HG03432 (cell line): ENCODE data around the gene JMJD6.
"Not testable (repeated sequence)": the region's sequence is repeated elsewhere in the genome, so short reads cannot be mapped to it uniquely, and the experiment has no call there.

ENCODE experiments used
- ATAC-seq: cut with Tn5 transposase; IDR thresholded peaks from one replicate; pipeline ENCODE4 v1.9.1; 2021; ENCODE audit warnings: mild to moderate bottlenecking, moderate library complexity; ENCODE audit not compliant: unreplicated experiment

JMJD6 gene

GRCh38 chr17:76718516-76718915 lies 7.9 kb downstream of the JMJD6 start:
- ATAC-seq = no peak

GRCh38 chr17:76716839-76717215 lies 9.6 kb downstream of the JMJD6 start:
- ATAC-seq = no peak

- ATAC-seq = no peak
These were observed 10.1 kb downstream of the JMJD6 start for GRCh38 chr17:76716146-76716838.

- no peak for ATAC-seq
These were observed 10.9 kb downstream of the JMJD6 start for GRCh38 chr17:76715496-76715830.

- no peak for ATAC-seq
These were observed 11.4 kb downstream of the JMJD6 start for GRCh38 chr17:76714822-76715495.

GRCh38 chr17:76714336-76714735 lies 12.1 kb downstream of the JMJD6 start:
- no peak for ATAC-seq

GRCh38 chr17:76713765-76714164 lies 12.6 kb downstream of the JMJD6 start:
- ATAC-seq = no peak

GRCh38 chr17:76712321-76712720 lies 14.1 kb downstream of the JMJD6 start:
- ATAC-seq = not testable (repeated sequence)

GRCh38 chr17:76710863-76711611 lies 15.4 kb downstream of the JMJD6 start, which contains the start of gene MXRA7:
TSS of gene MXRA7 (minus strand) at chr17:76710965. CDS start at chr17:76710946, 19 bp downstream.
- ATAC-seq = no peak

- not testable (repeated sequence) for ATAC-seq
These were observed 16.2 kb downstream of the JMJD6 start for GRCh38 chr17:76709951-76710862.

- ATAC-seq = no peak
These were observed 17.1 kb downstream of the JMJD6 start for GRCh38 chr17:76709077-76709950.

- no peak for ATAC-seq
These were observed 18.2 kb downstream of the JMJD6 start for GRCh38 chr17:76707985-76708807.

- no peak for ATAC-seq
These were observed 19.6 kb downstream of the JMJD6 start for GRCh38 chr17:76706817-76707216.

GRCh38 chr17:76704805-76705204 lies 21.6 kb downstream of the JMJD6 start:
- ATAC-seq = no peak

- no peak for ATAC-seq
These were observed 23.3 kb downstream of the JMJD6 start for GRCh38 chr17:76702941-76703637.

GRCh38 chr17:76702076-76702475 lies 24.3 kb downstream of the JMJD6 start:
- no peak for ATAC-seq

- ATAC-seq = no peak
These were observed 24.9 kb downstream of the JMJD6 start for GRCh38 chr17:76701471-76701967.
